Endothelial cell (in vitro differentiated cells): ENCODE measurements around the gene GPD1L. TPM values are rescaled to one million over a fixed set of nuclear protein-coding genes. Genes with fewer than 3 reads are reported as not detected.
"Not testable (repeated sequence)": the region's sequence is repeated elsewhere in the genome, so short reads cannot be mapped to it uniquely, and the experiment has no call there.

Experiments
- DNase-seq: peaks from one replicate; pipeline ENCODE4 v3.0.0; 2021; ENCODE audit warnings: low spot score
- H3K27ac Mint-ChIP-seq: one replicate; pipeline ENCODE4 v1.8.0; 2021; ENCODE audit warnings: mixed read lengths, inconsistent platforms; ENCODE audit not compliant: unreplicated experiment
- H3K27me3 Mint-ChIP-seq: one replicate; pipeline ENCODE4 v1.8.0; 2021; ENCODE audit warnings: mild to moderate bottlenecking, moderate library complexity, mixed read lengths, inconsistent platforms; ENCODE audit not compliant: unreplicated experiment
- H3K36me3 Mint-ChIP-seq: one replicate; pipeline ENCODE4 v1.8.0; 2021; ENCODE audit warnings: mild to moderate bottlenecking, low read depth, mixed read lengths, inconsistent platforms; ENCODE audit not compliant: unreplicated experiment
- H3K4me1 Mint-ChIP-seq: one replicate; pipeline ENCODE4 v1.8.0; 2021; ENCODE audit warnings: mild to moderate bottlenecking, mixed read lengths, inconsistent platforms; ENCODE audit not compliant: unreplicated experiment
- H3K4me3 Mint-ChIP-seq: one replicate; pipeline ENCODE4 v1.8.0; 2021; ENCODE audit warnings: mild to moderate bottlenecking, mixed read lengths, inconsistent platforms; ENCODE audit not compliant: unreplicated experiment
- H3K9me3 Mint-ChIP-seq: one replicate; pipeline ENCODE4 v1.8.0; 2021; ENCODE audit warnings: mixed read lengths, inconsistent platforms; ENCODE audit not compliant: unreplicated experiment
- CTCF ChIP-seq: fragments of 200-600 bp; sonication (generic); IDR thresholded peaks from one replicate; pipeline ENCODE4 v1.5.0; 2021; ENCODE audit warnings: antibody characterized with exemption; ENCODE audit not compliant: unreplicated experiment
- total RNA-seq: library from RNA; stranded (reverse); fragmentation: NEBNext Ultra II Directional; extraction: Animal tissue kit (Norgen Biotek cat#: 25700); gene quantifications from one replicate; pipeline ENCODE4 v1.2.1, GENCODE V29; 2021; ENCODE audit not compliant: unreplicated experiment

The GPD1L gene
- total RNA-seq, 1 donor from 2014 or later = 2.5 TPM

GRCh38 chr3:32105291-32106131 lies 909 bp upstream of the GPD1L start:
- H3K27ac Mint-ChIP-seq = no peak overlapping the region
- peaks cover 15% of the 10 kb centered on the region for H3K36me3 Mint-ChIP-seq
- TF ChIP-seq CTCF = no peak
- DNase-seq = no peak
- no peaks in the 10 kb centered on the region for H3K9me3 Mint-ChIP-seq
- peaks cover 8% of the 10 kb centered on the region for H3K27me3 Mint-ChIP-seq
- peaks cover 8% of the 10 kb centered on the region for H3K4me1 Mint-ChIP-seq
- H3K4me3 Mint-ChIP-seq = peak overlapping the region; percentile 90

- H3K27me3 Mint-ChIP-seq = peaks cover 8% of the 10 kb centered on the region
- no peak overlapping the region for H3K27ac Mint-ChIP-seq
- no peaks in the 10 kb centered on the region for H3K9me3 Mint-ChIP-seq
- no peak for TF ChIP-seq CTCF
- peak overlapping the region; percentile 96 for H3K4me3 Mint-ChIP-seq
- H3K4me1 Mint-ChIP-seq = peaks cover 8% of the 10 kb centered on the region
- H3K36me3 Mint-ChIP-seq = peaks cover 11% of the 10 kb centered on the region
- peak; percentile 18 for DNase-seq
These were observed 526 bp downstream of the GPD1L start for GRCh38 chr3:32106929-32107362.

- not testable (repeated sequence) for H3K4me3 Mint-ChIP-seq, H3K4me1 Mint-ChIP-seq, H3K36me3 Mint-ChIP-seq, H3K9me3 Mint-ChIP-seq, H3K27me3 Mint-ChIP-seq, H3K27ac Mint-ChIP-seq, DNase-seq
These were observed 1.8 kb downstream of the GPD1L start for GRCh38 chr3:32108224-32108623.

- DNase-seq = no peak
- no peaks in the 10 kb centered on the region for H3K9me3 Mint-ChIP-seq
- H3K27ac Mint-ChIP-seq = no peak overlapping the region
These were observed 2.8 kb downstream of the GPD1L start for GRCh38 chr3:32109256-32109655.

GRCh38 chr3:32110233-32110760 lies 3.9 kb downstream of the GPD1L start:
- peaks cover 8% of the 10 kb centered on the region for H3K27me3 Mint-ChIP-seq
- no peak overlapping the region for H3K27ac Mint-ChIP-seq
- no peaks in the 10 kb centered on the region for H3K9me3 Mint-ChIP-seq
- peaks cover 8% of the 10 kb centered on the region for H3K4me1 Mint-ChIP-seq
- no peak for DNase-seq
- no peak overlapping the region for H3K4me3 Mint-ChIP-seq
- H3K36me3 Mint-ChIP-seq = peaks cover 8% of the 10 kb centered on the region
- TF ChIP-seq CTCF = no peak

More at GRCh38 chr3:32109256-32109655, 2.8 kb downstream of the GPD1L start:
- peaks cover 6% of the 10 kb centered on the region for H3K36me3 Mint-ChIP-seq
- peaks cover 8% of the 10 kb centered on the region for H3K27me3 Mint-ChIP-seq
- H3K4me1 Mint-ChIP-seq = peaks cover 8% of the 10 kb centered on the region
- H3K4me3 Mint-ChIP-seq = no peak overlapping the region
- TF ChIP-seq CTCF = no peak
